ENCODE results near the gene ANKRD34B.
A peak's percentile ranks its signal among the peaks of the same experiment; 100 is the strongest.
"Not testable (repeated sequence)": the region's sequence is repeated elsewhere in the genome, so short reads cannot be mapped to it uniquely, and the experiment has no call there.

ANKRD34B gene

DNA sequence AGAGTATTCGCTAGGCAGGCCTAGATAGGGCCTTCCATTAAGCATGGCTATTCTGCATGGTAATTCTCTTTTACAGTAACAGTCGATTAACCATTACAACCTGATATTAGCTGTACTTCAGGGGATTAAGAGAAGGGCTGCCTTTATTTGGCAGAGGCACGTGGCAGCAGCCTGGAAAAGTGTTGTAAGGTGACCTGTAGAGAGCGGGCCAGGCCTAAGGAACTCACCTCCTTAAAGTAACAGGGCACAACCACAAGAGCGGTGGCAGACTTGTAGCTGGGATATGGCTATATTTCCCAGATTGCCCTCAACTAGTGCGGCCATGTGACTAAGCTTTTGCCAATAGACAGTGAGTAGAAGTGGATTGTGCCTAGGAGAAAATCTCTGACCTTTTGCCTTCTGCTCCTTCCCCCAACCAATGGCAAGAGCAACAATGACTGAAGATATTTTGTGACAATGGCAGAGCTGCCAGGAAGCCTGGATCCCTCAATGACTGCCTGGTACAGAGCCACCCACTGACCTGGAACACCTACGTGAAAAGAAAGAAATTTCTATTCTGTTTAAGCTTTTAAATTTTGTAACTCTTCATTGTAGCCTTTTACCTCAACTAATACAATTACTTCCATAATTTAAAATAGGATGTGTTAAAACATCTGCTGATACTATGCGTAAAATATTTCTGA, 18.9 kb upstream of the ANKRD34B start:
- Mint-ChIP-seq H3K27ac (no peak overlapping the region), H3K36me3 (no peaks in the 10 kb centered on the region), H3K27me3 (no peaks in the 10 kb centered on the region), H3K4me3 (no peak overlapping the region), H3K4me1 (no peaks in the 10 kb centered on the region), H3K9me3 (no peaks in the 10 kb centered on the region)

DNA sequence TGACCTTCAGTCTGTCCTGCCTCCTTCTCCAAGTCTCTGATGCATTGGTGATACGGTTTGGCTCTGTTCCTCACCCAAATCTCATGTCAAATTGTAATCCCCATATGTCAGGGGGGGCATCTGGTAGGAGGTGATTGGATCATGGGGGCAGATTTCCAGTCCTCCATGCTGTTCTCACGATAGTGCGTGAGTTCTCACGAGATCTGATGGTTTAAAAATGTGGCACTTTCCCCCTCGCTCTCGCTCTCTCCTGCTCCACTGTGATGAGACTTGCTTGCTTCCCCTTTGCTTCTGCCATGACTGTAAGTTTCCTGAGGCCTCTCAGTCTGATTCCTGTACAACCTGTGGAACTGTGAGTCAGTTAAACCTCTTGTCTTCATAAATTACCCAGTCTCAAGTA, 14.7 kb upstream of the ANKRD34B start:
- no peak overlapping the region for H3K4me3 Mint-ChIP-seq
- no peaks in the 10 kb centered on the region for H3K9me3 Mint-ChIP-seq
- H3K27ac Mint-ChIP-seq: no peak overlapping the region
- H3K36me3 Mint-ChIP-seq: no peaks in the 10 kb centered on the region
- H3K27me3 Mint-ChIP-seq: peaks cover 2% of the 10 kb centered on the region
- H3K4me1 Mint-ChIP-seq: no peaks in the 10 kb centered on the region

DNA sequence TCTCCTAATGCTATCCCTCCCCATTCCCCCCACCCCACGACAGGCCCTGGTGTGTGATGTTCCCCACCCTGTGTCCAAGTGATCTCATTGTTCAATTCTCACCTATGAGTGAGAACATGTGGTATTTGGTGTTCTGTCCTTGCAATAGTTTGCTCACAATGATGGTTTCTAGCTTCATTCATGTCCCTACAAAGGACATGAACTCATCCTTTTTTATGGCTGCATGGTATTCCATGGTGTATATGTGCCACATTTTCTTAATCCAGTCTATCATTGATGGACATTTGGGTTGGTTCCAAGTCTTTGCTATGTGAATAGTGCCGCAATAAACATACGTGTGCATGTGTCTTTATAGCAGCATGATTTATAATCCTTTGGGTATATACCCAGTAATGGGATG, 10.2 kb upstream of the ANKRD34B start:
- not testable (repeated sequence) for H3K4me3 Mint-ChIP-seq, H3K27ac Mint-ChIP-seq, H3K36me3 Mint-ChIP-seq, H3K27me3 Mint-ChIP-seq, H3K4me1 Mint-ChIP-seq, H3K9me3 Mint-ChIP-seq

DNA sequence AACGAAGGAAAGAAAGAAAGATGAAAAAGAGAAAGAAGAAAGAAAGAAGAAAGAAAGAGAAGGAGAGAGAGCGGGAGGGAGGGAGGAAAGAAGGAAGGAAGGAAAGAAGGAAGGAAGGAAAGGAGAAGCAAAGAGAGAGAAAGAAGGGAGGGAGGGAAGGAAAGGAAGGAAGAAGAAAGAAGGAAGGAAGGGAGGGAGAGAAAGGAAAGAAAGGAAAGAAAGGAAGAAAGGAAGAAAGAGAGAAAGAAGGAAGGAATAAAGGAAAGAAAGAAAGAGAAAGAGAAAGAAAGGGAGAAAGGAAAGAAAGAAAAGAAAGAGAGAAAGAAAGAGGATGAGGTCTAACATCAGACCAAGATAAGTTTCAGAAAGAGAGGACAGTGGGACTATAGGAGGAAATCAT, 9.0 kb upstream of the ANKRD34B start:
- H3K4me3 Mint-ChIP-seq: no peak overlapping the region
- H3K36me3 Mint-ChIP-seq: no peaks in the 10 kb centered on the region

DNA sequence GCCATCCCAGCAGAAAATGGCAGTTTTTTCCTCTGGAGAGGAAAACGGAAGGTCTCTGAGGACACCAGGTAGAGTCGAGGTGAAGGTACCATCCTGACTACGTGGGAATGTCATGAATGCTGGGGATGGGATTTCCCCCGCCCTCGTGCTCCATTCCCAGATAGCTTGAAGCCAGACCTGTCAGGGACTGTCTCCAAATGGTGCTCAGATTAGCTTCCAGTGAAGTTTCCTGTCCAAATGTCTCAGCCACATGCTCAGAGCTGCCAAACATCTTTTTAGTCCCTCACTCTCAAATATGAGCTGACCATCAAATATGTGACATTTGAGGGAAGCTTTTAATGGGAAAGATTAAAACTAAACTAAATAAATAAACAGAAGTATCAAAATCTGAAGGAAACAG, 7.6 kb upstream of the ANKRD34B start:
- Mint-ChIP-seq H3K27me3 (peaks cover 13% of the 10 kb centered on the region), H3K36me3 (no peaks in the 10 kb centered on the region), H3K9me3 (no peaks in the 10 kb centered on the region), H3K4me1 (no peaks in the 10 kb centered on the region), H3K27ac (no peak overlapping the region), H3K4me3 (no peak overlapping the region)

More for the DNA sequence above, 9.0 kb upstream of the ANKRD34B start:
- Mint-ChIP-seq H3K27me3 (peaks cover 7% of the 10 kb centered on the region), H3K9me3 (no peaks in the 10 kb centered on the region), H3K4me1 (no peaks in the 10 kb centered on the region), H3K27ac (no peak overlapping the region)

DNA sequence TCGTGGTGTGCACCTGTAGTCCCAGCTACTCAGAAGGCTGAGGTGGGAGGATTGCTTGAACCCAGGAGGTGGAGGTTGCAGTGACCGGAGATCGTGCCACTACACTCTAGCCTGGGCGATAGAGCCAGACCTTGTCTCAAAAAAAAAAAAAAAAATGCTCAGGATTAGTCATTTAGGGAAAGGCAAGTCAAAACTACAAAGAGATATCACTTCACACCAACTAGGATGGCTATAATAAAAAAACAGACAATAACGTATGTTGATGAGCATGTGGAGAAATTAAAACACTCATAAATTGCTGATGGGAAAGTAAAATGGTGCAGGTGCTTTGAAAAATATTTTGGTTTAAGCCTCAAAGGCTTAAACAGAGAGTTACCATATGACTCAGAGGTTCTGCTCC, 6.3 kb upstream of the ANKRD34B start:
- H3K4me3 Mint-ChIP-seq: no peak overlapping the region
- H3K4me1 Mint-ChIP-seq: no peaks in the 10 kb centered on the region
- no peaks in the 10 kb centered on the region for H3K36me3 Mint-ChIP-seq
- no peaks in the 10 kb centered on the region for H3K9me3 Mint-ChIP-seq
- H3K27ac Mint-ChIP-seq: no peak overlapping the region
- peaks cover 23% of the 10 kb centered on the region for H3K27me3 Mint-ChIP-seq

DNA sequence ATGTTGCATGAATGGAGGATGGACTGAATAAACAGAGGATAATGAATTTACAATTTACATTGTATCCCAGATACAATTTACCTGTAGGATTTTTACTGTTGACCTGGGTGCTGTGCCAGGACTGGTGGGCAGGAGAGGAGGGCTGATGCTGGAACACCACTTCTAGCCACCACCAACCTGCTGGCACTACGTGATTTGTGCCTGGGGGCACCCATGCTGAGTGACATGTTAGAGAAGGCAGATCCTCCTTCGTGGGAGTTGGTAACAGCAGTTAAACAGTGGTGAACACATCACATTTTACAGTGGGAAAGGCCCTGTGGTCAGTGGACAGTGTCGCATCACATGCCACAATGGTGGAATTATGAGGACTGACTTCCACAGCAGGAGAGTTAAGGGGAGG, 3.0 kb upstream of the ANKRD34B start:
- peaks cover 4% of the 10 kb centered on the region for H3K4me1 Mint-ChIP-seq
- peaks cover 38% of the 10 kb centered on the region for H3K27me3 Mint-ChIP-seq
- no peaks in the 10 kb centered on the region for H3K36me3 Mint-ChIP-seq
- H3K4me3 Mint-ChIP-seq: no peak overlapping the region
- H3K27ac Mint-ChIP-seq: no peak overlapping the region
- H3K9me3 Mint-ChIP-seq: no peaks in the 10 kb centered on the region

DNA sequence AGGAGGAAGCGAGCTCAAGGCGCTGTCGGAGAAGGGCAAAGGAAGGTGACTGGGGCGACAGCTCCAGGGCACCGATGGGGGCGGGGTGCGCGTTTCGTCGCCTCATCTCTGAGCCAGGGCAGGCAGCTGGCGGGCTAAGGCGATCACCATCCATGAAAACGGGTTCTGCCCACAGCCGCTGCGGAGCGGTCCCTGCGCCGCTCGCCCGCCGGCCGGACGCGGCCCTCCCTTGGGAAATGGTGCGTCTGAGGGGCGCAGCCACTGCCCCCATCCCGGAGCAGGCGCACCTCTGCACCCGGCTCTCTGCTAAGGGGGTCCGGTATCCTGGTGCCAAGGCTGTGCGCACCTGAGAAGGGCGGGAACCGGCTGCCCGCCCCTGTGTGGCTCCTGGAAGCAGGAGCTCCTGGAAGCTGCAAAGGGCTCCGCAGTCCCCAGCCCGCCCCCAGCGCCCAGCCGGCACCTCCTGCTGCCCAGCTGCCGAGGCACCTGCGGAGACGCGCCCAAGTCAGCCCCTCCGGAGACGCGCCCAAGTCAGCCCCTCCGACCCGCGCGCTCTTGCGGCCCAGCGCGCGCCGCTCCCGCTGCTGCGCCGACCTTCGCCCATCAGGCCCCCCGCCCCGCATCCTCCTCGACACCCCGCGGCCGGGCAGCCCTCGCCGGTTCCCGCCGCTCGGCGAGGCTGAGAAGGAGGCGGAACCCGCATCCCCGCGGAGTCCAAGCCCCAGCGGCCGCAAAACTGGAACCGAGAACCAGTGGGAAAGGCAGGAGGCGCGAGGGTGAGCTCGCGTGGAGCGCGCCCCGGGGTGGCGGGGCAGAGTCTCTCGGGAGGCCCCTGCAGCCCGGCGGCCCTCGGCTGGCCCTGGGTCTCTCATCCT, 757 bp downstream of the ANKRD34B start:
- H3K36me3 Mint-ChIP-seq: no peaks in the 10 kb centered on the region
- H3K9me3 Mint-ChIP-seq: no peaks in the 10 kb centered on the region

DNA sequence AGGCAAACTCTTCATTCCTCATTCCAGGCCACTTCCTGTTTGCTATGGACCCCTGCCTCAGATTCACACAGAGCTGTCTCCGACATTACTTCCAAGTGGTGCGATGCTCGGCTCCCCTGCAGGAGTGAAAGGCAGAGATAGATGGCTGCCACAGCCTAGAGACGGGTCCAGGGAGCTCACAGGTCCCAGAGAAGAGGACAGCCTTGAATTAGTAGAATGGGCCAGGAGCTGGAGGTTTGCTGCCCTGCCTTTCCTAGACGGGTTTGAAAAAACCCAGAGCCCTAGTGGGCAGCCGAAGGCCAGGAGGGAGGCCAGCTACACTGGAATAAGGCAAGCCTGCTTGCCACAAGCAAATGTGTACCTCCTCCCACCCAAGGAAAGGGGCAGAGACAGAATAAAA, 1.8 kb downstream of the ANKRD34B start:
- Mint-ChIP-seq H3K27ac (no peak overlapping the region), H3K36me3 (no peaks in the 10 kb centered on the region), H3K4me3 (no peak overlapping the region), H3K4me1 (peaks cover 4% of the 10 kb centered on the region), H3K27me3 (peaks cover 50% of the 10 kb centered on the region), H3K9me3 (no peaks in the 10 kb centered on the region)

More for the DNA sequence above, 757 bp downstream of the ANKRD34B start:
- Mint-ChIP-seq H3K4me1 (peaks cover 4% of the 10 kb centered on the region), H3K27me3 (peaks cover 52% of the 10 kb centered on the region), H3K4me3 (no peak overlapping the region), H3K27ac (peak overlapping the region; percentile 30)

DNA sequence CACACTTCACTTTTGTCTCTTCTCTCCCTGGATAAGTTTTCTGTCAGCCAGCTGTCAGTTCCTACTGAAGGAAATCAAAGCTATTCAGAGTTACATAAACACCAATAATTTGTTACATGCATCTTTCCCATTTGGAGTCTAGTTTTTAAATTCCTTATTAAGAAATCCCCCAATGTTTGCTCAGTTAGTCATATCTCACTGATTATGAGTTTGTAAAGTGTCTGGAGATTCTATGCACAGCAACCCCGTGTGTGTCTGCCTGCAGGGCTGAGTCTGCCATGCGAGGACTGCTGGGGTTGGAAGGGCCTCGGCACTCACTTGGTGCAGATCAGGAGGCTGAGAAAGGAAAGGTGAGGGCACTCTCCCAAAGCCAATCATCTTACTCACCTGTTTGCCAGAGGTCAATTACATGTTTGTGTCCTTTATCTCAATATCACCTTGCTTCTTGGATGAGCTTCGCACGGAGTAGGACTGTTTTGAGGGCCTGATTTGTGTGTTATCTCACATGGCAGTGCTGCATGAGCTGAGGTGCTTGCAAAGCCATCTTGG, 3.3 kb downstream of the ANKRD34B start:
- Mint-ChIP-seq H3K9me3 (no peaks in the 10 kb centered on the region), H3K36me3 (no peaks in the 10 kb centered on the region), H3K27me3 (peaks cover 41% of the 10 kb centered on the region), H3K4me3 (no peak overlapping the region), H3K4me1 (peaks cover 4% of the 10 kb centered on the region), H3K27ac (no peak overlapping the region)

DNA sequence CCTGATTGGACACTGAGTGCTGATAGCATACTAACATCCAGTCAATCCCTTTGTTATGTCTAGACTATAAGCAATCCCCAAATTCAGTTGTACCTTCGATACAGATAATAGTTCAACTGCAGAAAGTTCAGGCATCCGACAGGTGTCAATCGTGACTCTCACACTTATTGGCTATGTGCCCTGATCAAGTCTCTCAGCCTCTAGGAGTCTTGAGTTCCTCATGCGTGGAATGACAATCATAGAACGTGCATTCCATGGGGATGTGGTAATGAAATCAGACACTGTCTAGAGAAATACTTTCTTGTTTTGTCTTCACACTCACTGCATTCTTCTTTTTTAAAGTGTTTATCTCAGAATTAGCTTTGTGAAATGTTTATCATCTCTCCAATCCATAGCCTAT, 4.8 kb downstream of the ANKRD34B start:
- H3K27ac Mint-ChIP-seq: no peak overlapping the region
- no peaks in the 10 kb centered on the region for H3K9me3 Mint-ChIP-seq
- H3K36me3 Mint-ChIP-seq: no peaks in the 10 kb centered on the region
- peaks cover 30% of the 10 kb centered on the region for H3K27me3 Mint-ChIP-seq
- no peak overlapping the region for H3K4me3 Mint-ChIP-seq
- H3K4me1 Mint-ChIP-seq: no peaks in the 10 kb centered on the region

DNA sequence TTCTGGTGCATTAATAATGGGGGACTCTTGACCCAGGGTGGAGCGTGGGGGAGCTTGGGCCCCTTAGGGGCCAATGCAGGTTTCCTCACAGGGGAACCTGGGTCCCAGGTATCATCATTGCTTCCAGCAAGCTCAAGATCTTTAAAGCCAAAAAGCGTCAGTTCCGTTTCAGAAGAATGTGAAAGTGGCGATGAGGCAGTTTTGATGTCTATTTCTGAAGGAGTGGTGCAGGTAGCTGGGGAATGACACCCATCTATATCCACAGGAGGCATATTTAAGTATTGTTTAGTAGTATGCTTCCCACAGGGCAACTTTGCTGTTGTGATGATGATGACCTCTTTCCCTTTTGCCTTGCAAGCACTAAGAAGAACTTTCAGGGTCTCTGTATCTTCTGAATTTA, 10.8 kb downstream of the ANKRD34B start:
- no peaks in the 10 kb centered on the region for H3K36me3 Mint-ChIP-seq
- no peaks in the 10 kb centered on the region for H3K9me3 Mint-ChIP-seq
- peaks cover 21% of the 10 kb centered on the region for H3K27me3 Mint-ChIP-seq
- no peaks in the 10 kb centered on the region for H3K4me1 Mint-ChIP-seq
- H3K27ac Mint-ChIP-seq: no peak overlapping the region
- no peak overlapping the region for H3K4me3 Mint-ChIP-seq

DNA sequence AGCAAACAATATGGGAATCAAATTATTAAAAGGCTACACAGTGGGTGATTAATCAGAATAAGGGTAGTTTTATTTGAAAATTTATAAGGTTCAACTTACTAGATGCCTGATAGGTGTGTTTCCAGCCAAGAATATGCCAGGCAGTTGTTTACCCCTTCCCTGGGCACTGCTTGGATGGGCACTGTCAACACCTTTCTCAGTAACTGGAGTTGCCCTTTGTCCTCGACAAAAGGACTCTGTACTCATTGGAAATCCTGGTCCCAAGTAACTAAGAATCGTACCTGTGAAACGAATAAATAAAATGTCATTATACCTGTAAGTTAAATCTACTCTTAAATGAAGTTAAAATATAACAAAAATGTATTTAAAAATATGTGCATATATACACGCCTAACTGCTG, 15.0 kb downstream of the ANKRD34B start:
- Mint-ChIP-seq H3K36me3 (no peaks in the 10 kb centered on the region), H3K27me3 (peaks cover 19% of the 10 kb centered on the region), H3K4me3 (no peak overlapping the region), H3K9me3 (no peaks in the 10 kb centered on the region), H3K4me1 (no peaks in the 10 kb centered on the region), H3K27ac (no peak overlapping the region)

DNA sequence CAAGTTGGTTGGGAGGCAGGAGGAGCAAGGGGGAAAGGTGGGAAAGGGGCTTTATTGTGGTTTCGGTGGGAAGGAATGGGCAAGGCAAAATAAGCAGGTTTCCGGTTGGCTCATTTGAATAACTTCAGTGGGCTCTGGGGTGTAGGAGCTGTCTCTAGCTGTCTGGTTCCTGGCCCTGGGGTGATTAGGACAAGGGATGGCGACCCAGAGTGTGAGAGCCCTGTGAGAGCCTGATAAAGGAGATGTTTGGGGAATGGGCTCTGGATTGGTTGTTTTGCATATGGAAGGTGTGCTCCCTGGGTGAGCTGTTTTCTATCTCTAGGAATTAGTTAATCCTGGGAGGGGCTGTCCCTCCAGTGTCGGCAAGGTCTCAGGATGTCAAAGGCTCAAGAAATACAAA, 15.4 kb downstream of the ANKRD34B start:
- Mint-ChIP-seq H3K9me3 (no peaks in the 10 kb centered on the region), H3K4me3 (no peak overlapping the region), H3K4me1 (no peaks in the 10 kb centered on the region), H3K36me3 (no peaks in the 10 kb centered on the region), H3K27ac (no peak overlapping the region), H3K27me3 (peaks cover 23% of the 10 kb centered on the region)

DNA sequence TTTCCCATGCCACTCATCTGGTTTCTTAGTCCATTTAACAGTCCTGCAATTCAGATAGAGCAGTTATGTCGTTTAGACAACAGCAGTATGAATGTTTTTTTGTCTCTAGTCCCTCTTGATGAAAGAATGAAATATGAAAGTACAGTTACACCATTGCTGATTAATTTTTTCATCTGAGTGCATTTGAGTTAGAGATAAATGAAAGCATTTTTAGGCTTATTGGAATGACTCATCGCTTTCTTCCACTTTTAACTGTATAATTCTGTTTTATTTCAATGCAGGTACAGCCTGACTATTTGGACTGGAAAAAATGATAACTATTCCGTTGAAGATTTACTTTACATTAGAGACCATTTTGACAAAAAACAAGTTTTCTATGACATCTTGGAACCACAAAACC, 28.7 kb downstream of the ANKRD34B start:
- H3K4me3 Mint-ChIP-seq: no peak overlapping the region
- peak overlapping the region; percentile 6 for H3K27ac Mint-ChIP-seq
- H3K36me3 Mint-ChIP-seq: peaks cover 2% of the 10 kb centered on the region
- H3K4me1 Mint-ChIP-seq: peaks cover 4% of the 10 kb centered on the region
- H3K27me3 Mint-ChIP-seq: peaks cover 3% of the 10 kb centered on the region
- H3K9me3 Mint-ChIP-seq: no peaks in the 10 kb centered on the region

DNA sequence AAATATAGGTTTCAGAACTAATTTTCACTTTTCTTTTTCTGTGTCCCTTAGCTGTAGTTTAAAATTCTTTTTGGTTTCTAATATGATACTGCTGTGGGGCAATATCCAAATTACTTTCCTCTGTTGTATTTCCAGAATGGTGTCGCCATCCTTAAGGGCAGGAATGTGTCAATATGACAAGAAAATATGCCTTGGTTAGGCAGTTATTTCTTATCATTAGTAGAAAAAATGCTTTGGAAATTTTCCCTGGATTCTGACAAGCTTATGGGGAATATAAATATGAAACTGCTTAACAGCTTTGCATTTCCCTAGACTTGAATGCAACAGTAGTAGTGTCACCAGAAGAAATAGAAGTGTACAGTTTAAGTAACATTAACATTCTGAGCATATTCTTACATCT, 29.4 kb downstream of the ANKRD34B start:
- H3K4me3 Mint-ChIP-seq: no peak overlapping the region
- no peaks in the 10 kb centered on the region for H3K9me3 Mint-ChIP-seq
- H3K4me1 Mint-ChIP-seq: peaks cover 4% of the 10 kb centered on the region
- H3K36me3 Mint-ChIP-seq: peaks cover 2% of the 10 kb centered on the region
- no peak overlapping the region for H3K27ac Mint-ChIP-seq
- peaks cover 3% of the 10 kb centered on the region for H3K27me3 Mint-ChIP-seq
